Activated CD4-positive, alpha-beta T cell treated with anti-CD3 and anti-CD28 coated beads, Interleukin-2, Interleukin-6, amounts not matched to agents 100 ng/mL and 50 ng/mL, durations not matched to agents 16 hours and 8 hours (primary cell): ENCODE data around the gene DHRS7.

Source experiments
- DNase-seq: peaks from one replicate; pipeline ENCODE4 v3.0.0-alpha.2; 2020

The DHRS7 gene

GRCh38 chr14:60184146-60184904 lies 19.1 kb upstream of the DHRS7 start:
- DNase-seq, result peak; percentile 71

- peak; percentile 8 for DNase-seq
These were observed 18.5 kb upstream of the DHRS7 start for GRCh38 chr14:60183741-60184140.

DNA sequence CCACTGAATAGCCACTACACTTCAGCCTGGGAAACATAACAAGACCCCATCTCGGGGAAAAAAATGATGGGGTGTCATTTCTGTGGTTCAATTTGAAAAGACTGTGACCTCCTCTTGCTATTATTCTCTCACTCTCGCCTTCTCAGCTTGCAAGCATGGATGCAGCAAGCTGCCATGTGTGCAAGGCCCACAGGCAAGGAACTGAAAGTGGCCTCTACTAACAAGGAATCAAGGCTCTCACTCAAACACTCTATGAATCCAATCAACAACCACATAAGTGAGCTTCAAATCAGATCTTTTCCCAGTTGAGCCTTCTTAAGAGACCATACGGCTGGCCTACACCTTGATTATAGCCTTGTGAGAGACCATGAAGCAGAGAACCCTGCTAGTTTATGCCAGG lies 17.9 kb upstream of the DHRS7 start:
- no peak for DNase-seq

- DNase-seq, result no peak
These were observed 14.3 kb upstream of the DHRS7 start for GRCh38 chr14:60179431-60179869.

- DNase-seq, result no peak
These were observed 13.6 kb upstream of the DHRS7 start for GRCh38 chr14:60178820-60179219.

GRCh38 chr14:60178164-60178563 lies 13.0 kb upstream of the DHRS7 start:
- DNase-seq, result no peak

- DNase-seq, result no peak
These were observed 10.2 kb upstream of the DHRS7 start for GRCh38 chr14:60175255-60175902.

GRCh38 chr14:60174352-60175254 lies 9.4 kb upstream of the DHRS7 start:
- DNase-seq, result no peak

DNA sequence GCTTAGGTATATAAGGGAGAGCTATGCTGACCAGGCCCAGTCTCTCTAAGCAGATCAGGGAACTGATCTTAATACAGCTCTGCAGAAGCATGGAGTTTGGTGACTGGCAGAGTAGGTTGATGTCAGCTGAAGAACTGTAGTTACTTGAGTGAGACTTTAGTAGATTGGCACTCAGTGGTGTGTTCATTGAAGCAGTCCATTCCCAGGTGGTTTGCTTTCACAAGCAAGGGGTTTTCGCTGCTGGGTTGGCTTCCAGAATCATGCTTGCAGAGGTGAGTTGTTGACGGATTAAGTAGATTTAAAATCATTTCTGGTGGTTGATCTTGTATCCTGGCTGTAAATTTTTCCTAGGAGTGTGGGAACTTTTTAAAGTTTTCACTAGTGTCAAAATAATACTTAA lies 6.5 kb upstream of the DHRS7 start:
- DNase-seq, result no peak

DNA sequence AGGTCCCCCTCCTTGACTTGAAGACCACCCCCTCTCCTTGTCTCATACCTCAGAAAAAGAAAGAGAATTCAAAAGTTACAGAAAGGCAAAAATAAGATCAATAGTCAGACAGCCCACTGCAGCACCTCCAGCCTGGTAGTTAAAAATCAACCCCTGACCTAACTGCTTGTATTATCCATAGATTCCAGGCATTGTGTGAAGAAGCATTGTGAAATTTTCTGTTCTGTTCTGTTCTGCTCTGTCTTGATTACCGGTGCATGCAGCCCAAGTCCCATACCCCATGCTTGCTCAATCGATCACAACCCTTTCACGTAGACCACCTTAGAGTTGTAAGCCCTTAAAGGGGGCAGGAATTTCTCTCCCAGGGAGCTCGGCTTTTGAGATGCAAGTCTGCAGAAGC lies 5.8 kb upstream of the DHRS7 start:
- no peak for DNase-seq

DNA sequence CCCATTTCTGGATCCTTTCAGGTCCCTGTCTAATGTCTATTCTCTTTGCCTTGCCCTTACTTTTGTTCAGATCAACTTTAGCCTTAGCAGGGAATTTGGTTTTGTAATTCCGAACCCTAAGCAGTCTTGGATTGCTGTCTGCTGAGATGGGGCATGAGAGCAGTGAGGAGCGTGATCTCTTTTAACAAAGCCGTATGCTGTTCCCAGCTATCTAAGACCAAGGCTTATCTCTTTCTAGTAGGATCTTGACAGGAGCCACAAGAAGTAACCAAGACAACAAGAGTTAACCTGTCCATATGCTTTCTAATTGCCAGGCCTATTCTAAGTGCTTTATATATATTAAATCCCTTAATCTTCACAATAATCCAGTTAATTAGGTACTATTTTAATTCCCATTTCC lies 4.5 kb upstream of the DHRS7 start:
- no peak for DNase-seq

GRCh38 chr14:60166142-60166541 lies 944 bp upstream of the DHRS7 start:
- DNase-seq, result no peak

- DNase-seq, result no peak
These were observed 314 bp upstream of the DHRS7 start for GRCh38 chr14:60165547-60165876.

GRCh38 chr14:60164404-60164711 lies 840 bp downstream of the DHRS7 start:
- no peak for DNase-seq

DNA sequence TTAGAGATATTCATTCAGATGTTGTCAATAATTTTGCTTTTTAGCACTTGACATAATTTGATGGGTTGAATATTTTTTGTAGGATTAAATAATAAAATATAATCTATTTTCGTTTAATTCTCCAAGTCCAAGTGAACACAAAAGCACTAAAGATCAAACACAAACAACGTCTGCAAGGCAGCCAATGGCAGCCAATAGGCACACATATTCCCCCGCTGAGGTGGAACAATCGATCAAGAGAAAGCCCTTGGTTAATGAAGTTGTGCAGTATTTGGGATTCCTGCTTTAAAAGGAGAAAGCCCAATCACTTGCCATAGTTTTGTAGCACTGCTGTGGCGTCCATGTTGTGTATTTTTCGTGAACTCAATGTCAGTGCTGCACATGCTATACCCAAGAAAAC lies 1.5 kb downstream of the DHRS7 start:
- DNase-seq, result no peak

DNA sequence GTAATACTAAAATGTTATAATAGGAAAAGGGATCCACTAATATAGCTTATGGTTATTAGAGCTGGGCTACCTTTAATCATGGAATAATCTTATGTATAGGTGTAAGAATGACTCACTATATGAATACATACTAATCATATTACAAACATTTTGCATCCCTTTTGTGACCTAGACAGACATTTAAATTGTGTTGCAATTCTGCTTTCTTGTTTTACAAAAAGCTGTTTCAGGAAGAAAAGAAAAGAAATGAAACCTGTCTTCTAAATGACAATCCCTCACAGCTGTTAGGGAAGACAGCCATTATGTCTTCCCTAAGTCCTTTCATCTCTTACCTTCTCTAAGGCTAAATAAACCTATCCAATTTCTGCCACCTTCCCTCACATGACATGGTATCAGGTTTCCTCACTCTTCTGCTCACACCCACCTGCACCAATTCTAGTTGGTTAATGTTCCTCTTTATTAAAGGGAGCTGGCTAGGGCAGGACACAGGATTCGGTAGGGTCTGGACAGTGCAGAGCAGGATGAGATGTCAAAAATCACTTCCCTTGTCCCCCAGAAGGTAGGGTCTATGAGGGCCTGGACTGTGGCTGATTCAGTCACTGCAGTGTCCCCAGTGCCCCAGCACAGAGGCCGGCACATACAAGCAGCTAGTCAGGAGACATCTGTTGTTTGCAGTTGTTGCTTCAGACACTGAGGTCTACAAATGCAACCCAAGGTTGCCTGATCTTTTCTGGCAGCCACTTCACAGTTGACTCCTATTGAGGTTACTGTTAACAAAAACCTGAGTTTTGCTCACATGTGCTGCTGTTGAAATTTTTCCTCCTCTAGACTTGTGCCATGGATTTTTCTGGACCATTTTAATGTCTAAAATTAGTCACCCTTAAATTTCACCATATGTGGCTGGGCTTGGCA lies 3.7 kb downstream of the DHRS7 start:
- DNase-seq, result no peak

DNA sequence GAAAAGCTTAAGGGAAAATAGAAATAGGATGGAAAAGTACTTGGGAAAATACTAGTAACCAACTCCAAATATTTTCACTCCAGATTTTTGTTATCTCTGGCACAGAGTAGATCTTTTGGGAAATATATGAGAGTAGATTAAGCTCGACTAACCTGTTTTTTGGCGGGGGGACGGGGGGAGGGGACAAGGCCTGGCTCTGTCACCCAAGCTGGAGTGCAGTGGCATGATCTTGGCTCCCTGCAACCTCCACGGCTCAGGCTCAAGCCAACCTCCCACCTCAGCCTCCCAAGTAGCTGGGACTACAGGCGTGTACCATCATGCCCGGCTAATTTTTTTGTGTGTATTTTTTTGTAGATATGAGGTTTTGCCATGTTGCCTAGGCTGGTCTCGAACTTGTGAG lies 4.8 kb downstream of the DHRS7 start:
- DNase-seq, result no peak

DNA sequence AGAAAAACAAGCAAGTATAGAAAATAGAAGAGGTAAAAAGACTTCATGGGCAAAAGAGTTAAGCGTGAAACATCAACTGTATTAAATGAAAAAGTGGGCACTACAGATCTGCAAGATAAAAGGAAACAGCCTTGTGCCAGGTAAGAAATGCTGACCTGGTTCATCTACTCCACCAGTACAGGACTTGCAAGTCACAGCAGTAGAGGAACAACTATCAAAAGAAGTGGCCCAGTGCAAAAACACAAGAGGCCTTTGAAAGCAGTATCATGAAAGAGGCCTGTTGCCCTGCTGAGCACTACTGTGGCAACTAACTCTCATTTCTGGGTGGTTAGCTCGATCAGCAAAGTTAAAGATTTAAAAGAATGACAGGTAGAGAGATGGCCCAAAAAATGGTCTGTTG lies 10.5 kb downstream of the DHRS7 start:
- no peak for DNase-seq

- DNase-seq, result peak; percentile 18
These were observed 11.2 kb downstream of the DHRS7 start for GRCh38 chr14:60153991-60154390.

DNA sequence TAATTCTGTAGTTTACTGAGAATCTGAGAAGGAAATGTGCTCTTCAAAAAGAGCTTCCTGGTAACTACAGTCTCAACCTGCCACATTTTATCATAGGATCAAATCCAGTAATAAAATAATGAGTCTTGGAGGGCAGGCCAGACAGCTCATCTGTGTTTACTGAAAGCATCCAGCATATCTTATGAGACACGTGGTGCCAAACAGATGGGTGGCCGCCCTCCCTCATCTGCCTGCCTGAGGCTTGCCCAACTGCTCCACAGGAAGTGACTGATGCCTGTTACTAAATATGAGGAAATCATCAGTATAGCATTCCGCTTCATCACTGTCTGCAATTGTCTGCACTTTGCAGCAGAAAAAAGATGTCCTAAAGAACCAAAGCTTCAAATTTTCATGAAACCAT lies 13.5 kb downstream of the DHRS7 start:
- peak; percentile 79 for DNase-seq

DNA sequence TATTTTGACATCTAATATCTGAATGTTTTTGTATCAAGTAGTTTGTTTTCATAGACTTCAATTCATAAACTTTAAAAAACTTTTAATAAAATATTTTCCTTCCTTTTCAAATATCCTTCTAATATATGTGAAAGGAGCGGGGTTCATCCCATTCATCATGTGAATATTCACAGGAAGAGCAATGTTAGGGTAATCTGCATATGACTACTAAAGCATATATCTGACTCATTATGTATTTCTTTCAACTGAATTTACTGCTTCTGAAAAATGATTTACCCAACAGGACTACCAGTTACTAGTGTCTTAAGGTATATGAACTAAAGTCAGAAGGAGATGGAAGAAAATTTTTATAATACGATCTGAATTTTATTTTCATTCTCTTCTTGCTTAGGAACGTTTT lies 30.5 kb downstream of the DHRS7 start:
- DNase-seq, result no peak

DNA sequence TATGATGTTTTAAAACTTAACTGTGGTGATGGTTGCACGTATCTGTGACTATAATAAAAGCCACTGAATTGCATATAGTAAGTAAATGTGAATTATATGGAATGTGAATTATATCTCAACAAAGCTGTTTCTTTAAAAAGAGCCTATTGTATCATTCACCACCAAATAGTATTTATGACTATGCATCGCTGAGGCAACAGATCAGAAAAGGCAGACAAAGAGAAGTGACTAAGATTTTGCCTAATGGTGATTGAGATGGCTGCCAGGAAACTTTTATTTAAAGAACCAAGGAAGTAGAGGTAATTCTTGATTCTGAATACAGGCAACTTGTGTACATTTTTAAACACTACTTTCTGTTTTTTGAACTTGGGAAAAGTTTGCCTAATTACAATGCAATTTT lies 31.7 kb downstream of the DHRS7 start:
- DNase-seq, result no peak

GRCh38 chr14:60125918-60126317 lies 39.3 kb downstream of the DHRS7 start:
- no peak for DNase-seq
